Thoracic aorta (tissue), 2 donors: Measurements from ENCODE around the gene ZDBF2. TPM values are rescaled to one million over a fixed set of nuclear protein-coding genes. Genes with fewer than 3 reads are reported as not detected.

Experiments
- ATAC-seq: fragments of 150-250 bp; one replicate; pipeline ENCODE4 v1.8.0; 2017; ENCODE audit warnings: low read depth; ENCODE audit not compliant: insufficient number of reproducible peaks, low FRiP score
- DNase-seq: peaks from one replicate; pipeline ENCODE4 v3.0.0-alpha.2; 2020; ENCODE audit warnings: low spot score
- H3K27ac ChIP-seq, 2 donors: fragments of 200-600 bp; sonication (generic); 1 replicate in 1 of 2; 2 replicates in 1 of 2; pipeline ENCODE4 v1.5.1; 2016; ENCODE audit warnings: mild to moderate bottlenecking in 2 of 2, moderate library complexity in 2 of 2
- H3K27me3 ChIP-seq: fragments of 200-600 bp; sonication (generic); replicated peaks from 2 replicates; pipeline ENCODE4 v1.6.0; 2016; ENCODE audit warnings: mild to moderate bottlenecking; ENCODE audit not compliant: insufficient read depth
- H3K36me3 ChIP-seq: fragments of 200-600 bp; sonication (generic); one replicate; pipeline ENCODE4 v1.5.1; 2016
- H3K4me1 ChIP-seq, 2 donors: fragments of 200-600 bp; sonication (generic); 1 replicate in 1 of 2; 2 replicates in 1 of 2; pipeline versions ENCODE4 v1.5.1 to v1.6.0; 2016; ENCODE audit warnings: low read depth in 2 of 2, mild to moderate bottlenecking in 1 of 2; ENCODE audit not compliant: control insufficient read depth in 1 of 2
- H3K4me3 ChIP-seq: fragments of 200-600 bp; sonication (generic); 2 replicates; pipeline ENCODE4 v1.5.1; 2016; ENCODE audit warnings: mild to moderate bottlenecking
- H3K9me3 ChIP-seq: fragments of 200-600 bp; sonication (generic); 2 replicates; pipeline ENCODE4 v1.5.1; 2016
- total RNA-seq, 2 donors: library from RNA; depleted of rRNA; stranded (reverse); fragments of >200 nt; gene quantifications; one replicate each; pipeline versions ENCODE4 v1.1.0 to v1.2.3, GENCODE V29; 2016
- TF ChIP-seq, protein P1 (sequence below): fragments of 200-600 bp; sonication (generic); IDR thresholded peaks from one replicate; pipeline ENCODE4 v1.5.1; 2019; ENCODE audit warnings: antibody characterized with exemption

Gene ZDBF2
- total RNA-seq, 2 donors from 2014 or later, result 12.7 to 18.3 TPM

- ATAC-seq (no peak), DNase-seq (no peak)
- Histone ChIP-seq H3K27me3 (no peaks in the 10 kb centered on the region), H3K4me3 (no peak overlapping the region), H3K36me3 (no peaks in the 10 kb centered on the region), H3K27ac (no peak overlapping the region), H3K9me3 (no peaks in the 10 kb centered on the region), H3K4me1 (no peaks in the 10 kb centered on the region)
- TF ChIP-seq, protein P1, sequence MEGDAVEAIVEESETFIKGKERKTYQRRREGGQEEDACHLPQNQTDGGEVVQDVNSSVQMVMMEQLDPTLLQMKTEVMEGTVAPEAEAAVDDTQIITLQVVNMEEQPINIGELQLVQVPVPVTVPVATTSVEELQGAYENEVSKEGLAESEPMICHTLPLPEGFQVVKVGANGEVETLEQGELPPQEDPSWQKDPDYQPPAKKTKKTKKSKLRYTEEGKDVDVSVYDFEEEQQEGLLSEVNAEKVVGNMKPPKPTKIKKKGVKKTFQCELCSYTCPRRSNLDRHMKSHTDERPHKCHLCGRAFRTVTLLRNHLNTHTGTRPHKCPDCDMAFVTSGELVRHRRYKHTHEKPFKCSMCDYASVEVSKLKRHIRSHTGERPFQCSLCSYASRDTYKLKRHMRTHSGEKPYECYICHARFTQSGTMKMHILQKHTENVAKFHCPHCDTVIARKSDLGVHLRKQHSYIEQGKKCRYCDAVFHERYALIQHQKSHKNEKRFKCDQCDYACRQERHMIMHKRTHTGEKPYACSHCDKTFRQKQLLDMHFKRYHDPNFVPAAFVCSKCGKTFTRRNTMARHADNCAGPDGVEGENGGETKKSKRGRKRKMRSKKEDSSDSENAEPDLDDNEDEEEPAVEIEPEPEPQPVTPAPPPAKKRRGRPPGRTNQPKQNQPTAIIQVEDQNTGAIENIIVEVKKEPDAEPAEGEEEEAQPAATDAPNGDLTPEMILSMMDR, result no peak
Measured at GRCh38 chr2:206324869-206325268, 50.4 kb downstream of the ZDBF2 start.

- H3K36me3 ChIP-seq, result no peaks in the 10 kb centered on the region
- no peak for DNase-seq
- H3K27me3 ChIP-seq, result no peaks in the 10 kb centered on the region
- H3K4me3 ChIP-seq, result no peak overlapping the region
- H3K9me3 ChIP-seq, result no peaks in the 10 kb centered on the region
- H3K4me1 ChIP-seq, result no peaks in the 10 kb centered on the region
- TF ChIP-seq, protein P1, result no peak
- no peak overlapping the region for H3K27ac ChIP-seq
- ATAC-seq, result no peak
Measured at GRCh38 chr2:206328974-206329373, 54.5 kb downstream of the ZDBF2 start.

DNA sequence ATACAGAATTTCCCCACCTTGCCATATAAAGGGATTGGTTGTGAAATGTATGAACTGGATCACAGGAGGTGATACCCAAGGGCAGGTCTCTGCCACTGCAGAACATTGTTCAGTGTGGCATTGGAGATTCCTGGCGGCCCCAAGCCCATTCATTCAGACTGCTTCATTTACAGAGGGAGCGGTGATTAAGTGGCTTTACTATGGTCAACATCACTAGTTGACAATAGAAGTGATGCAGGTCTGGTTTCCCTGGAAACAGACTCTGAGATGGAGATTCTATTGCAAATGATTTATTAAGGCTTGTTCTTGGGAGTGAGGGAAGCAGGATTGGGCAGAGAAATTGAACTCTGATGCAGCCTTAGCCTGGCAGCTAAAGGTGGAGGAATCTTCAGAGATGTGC is 62.4 kb downstream of the ZDBF2 start:
- TF ChIP-seq, protein P1, result no peak
- no peak for ATAC-seq
- Histone ChIP-seq H3K9me3 (no peaks in the 10 kb centered on the region), H3K4me1 (no peaks in the 10 kb centered on the region), H3K27ac (no peak overlapping the region), H3K36me3 (no peaks in the 10 kb centered on the region), H3K4me3 (no peak overlapping the region), H3K27me3 (no peaks in the 10 kb centered on the region)
- DNase-seq, result no peak

DNA sequence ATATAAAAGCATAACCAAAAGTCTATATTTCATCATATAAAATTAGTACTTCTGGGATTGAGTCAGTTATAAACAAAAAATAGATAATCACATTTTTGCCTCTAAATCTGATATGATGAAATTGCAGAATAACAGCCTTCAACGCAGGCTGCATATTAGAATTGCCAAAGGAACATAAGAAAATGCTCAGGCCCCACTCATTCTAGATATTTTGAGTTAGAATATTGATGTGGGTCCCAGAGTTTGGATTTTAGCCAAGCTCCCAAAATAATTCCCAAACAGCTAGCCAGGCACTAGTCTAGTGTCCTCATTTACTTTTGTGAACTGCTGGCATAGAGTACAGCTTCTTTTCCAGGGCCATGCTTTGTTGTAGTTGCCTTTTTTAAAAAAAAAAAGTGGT is 63.5 kb downstream of the ZDBF2 start:
- ATAC-seq, result no peak
- no peak overlapping the region for H3K27ac ChIP-seq
- H3K27me3 ChIP-seq, result no peaks in the 10 kb centered on the region
- no peaks in the 10 kb centered on the region for H3K9me3 ChIP-seq
- H3K4me3 ChIP-seq, result no peak overlapping the region
- TF ChIP-seq, protein P1, result no peak
- H3K4me1 ChIP-seq, result no peaks in the 10 kb centered on the region
- DNase-seq, result no peak
- H3K36me3 ChIP-seq, result no peaks in the 10 kb centered on the region

DNA sequence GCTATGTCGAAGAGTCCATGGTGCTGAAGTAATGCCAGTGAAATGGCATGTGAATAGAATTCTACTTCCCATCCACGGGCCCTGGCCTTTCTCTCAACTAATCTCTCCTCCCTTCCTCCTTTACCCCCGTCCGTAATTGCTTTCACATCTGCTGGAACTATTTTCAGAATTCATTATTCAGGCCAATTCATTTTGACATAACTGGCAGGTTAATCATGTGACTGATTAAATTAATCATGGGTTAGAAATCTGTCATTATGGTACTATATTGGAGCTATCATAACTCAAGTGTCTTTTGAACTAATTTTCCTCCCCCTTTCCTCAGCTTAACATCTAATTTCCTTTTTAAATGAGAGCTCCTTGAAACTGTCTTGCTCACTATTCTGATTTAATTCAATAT is 66.9 kb downstream of the ZDBF2 start:
- no peaks in the 10 kb centered on the region for H3K27me3 ChIP-seq
- no peak overlapping the region for H3K4me3 ChIP-seq
- DNase-seq (no peak), ATAC-seq (no peak)
- H3K36me3 ChIP-seq, result no peaks in the 10 kb centered on the region
- no peak overlapping the region for H3K27ac ChIP-seq
- H3K9me3 ChIP-seq, result peaks cover 3% of the 10 kb centered on the region
- TF ChIP-seq, protein P1, result no peak
- H3K4me1 ChIP-seq, result no peaks in the 10 kb centered on the region
